Upper lobe of left lung (tissue), 4 donors: ENCODE measurements around the gene MECP2.

Source experiments
- POLR2AphosphoS5 ChIP-seq, 2 donors: sonication (generic); formaldehyde crosslinking; IDR thresholded peaks; one replicate each; pipeline ENCODE4 v1.5.1; 2017; ENCODE audit warnings: antibody characterized with exemption in 2 of 2
- TF ChIP-seq, protein P1 (sequence below), 6 experiments: fragments of 450-650 bp in 4 of 6; fragments of 200-600 bp in 2 of 6; sonication (generic) in 2 of 6; IDR thresholded peaks; one replicate each; pipeline ENCODE4 v1.5.1; 2016 to 2019; ENCODE audit warnings: antibody characterized with exemption in 6 of 6

DNA sequence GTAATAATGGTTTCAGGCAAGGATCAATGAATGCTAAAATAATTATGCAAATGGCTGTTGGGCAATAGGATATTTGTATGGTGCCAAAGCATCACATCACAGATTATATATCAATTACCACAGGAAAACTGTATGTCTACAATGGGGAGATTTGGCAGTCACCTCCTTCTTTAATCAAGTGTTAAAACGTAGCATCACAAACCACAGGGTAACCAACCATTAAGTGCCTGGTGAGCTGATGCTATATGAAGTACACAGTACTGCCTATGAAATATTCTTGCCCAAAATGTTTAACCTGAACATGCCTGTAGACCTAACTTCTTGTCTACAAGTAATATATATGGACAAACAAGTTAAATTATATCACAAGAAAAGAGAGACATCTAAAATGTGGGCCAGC is 25.3 kb downstream of the MECP2 start:
- TF ChIP-seq POLR2AphosphoS5 (IDR thresholded peaks at IDR 0.05): no peak
- TF ChIP-seq, protein P1, sequence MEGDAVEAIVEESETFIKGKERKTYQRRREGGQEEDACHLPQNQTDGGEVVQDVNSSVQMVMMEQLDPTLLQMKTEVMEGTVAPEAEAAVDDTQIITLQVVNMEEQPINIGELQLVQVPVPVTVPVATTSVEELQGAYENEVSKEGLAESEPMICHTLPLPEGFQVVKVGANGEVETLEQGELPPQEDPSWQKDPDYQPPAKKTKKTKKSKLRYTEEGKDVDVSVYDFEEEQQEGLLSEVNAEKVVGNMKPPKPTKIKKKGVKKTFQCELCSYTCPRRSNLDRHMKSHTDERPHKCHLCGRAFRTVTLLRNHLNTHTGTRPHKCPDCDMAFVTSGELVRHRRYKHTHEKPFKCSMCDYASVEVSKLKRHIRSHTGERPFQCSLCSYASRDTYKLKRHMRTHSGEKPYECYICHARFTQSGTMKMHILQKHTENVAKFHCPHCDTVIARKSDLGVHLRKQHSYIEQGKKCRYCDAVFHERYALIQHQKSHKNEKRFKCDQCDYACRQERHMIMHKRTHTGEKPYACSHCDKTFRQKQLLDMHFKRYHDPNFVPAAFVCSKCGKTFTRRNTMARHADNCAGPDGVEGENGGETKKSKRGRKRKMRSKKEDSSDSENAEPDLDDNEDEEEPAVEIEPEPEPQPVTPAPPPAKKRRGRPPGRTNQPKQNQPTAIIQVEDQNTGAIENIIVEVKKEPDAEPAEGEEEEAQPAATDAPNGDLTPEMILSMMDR (IDR thresholded peaks at IDR 0.05): no peak
